Hepatic stellate cell (primary cell): ENCODE data around the gene STIM1.
"Not testable (repeated sequence)": the region's sequence is repeated elsewhere in the genome, so short reads cannot be mapped to it uniquely, and the experiment has no call there.

Source experiments
- DNase-seq: peaks from one replicate; pipeline ENCODE4 v3.0.0; 2011; ENCODE audit warnings: low spot score

STIM1 gene

DNA sequence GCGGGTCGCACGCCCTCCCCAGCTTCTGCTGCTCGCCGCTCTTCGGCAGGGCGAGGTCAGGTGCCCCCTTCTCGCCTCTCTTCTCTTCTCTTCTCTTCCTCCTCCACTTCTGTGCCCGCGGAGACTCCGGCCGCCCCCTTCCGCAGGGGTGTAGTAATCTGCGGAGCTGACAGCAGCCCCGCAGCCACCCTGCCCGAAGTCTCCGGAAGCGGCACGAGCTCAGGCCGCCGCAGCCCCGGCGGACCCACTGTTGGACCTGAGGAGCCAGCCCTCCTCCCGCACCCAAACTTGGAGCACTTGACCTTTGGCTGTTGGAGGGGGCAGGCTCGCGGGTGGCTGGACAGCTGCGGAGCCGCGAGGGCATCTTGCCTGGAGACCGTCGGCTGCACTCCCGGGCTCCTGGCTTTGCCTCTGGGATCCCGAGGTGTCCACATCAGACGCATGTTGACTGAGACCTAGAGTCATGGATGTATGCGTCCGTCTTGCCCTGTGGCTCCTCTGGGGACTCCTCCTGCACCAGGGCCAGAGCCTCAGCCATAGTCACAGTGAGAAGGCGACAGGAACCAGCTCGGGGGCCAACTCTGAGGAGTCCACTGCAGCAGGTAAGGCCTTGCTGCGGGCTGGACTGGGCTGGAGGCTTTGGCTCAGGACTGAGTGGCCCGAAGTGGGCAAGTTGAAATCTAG is 486 bp downstream of the STIM1 start:
- peak; percentile 44 for DNase-seq

DNA sequence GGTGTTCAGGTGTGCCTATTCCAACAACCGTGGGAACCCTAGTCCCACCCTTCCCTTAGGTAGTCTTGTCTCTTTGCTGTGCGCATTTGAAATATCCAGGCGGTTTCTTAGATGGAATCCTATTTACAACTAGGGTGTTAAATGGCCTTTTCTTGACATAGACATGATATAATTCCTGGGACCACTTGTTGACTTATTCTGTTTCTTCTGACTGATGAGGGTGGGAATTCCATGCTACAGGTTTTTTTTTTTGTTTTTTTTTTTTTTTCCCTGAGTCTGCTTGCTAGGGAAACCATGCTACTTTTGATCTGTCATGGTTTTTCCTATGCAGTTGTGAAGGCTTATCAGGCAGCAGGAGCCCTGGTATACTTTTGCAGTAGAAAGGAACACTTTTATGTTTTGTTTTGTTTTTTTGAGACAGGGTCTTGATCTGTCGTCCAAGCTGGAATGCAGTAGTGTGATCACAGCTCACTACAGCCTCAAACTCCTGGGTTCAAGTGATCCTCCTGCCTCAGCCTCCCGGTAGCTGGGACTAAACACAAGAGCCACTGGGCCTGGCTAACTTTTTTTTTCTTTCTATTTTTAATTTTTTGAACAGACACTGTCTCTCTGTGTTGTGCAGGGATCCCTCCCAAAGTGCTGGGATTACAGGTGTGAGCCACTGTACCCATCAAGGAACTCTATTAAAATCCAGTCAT is 1.5 kb downstream of the STIM1 start:
- DNase-seq, result no peak

DNA sequence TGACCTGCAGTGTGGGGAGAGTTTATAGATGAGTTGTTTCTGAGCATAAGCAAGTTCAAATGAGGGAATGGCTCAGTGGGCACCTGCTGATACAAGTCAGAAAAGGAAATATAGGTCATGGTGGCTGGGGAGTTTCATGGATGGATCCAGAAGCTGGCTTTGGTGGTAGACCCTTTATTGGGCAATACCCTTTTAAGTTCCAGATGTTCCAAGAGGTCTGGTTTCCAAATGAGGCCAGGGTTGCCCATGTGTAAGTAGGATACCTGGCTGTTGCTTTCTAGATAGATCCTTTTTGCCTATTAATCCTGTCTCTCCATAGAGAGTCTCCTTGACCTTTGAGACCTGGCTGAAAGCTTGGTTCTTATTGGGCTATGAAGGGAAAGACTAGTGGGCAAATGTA is 2.2 kb downstream of the STIM1 start:
- no peak for DNase-seq

DNA sequence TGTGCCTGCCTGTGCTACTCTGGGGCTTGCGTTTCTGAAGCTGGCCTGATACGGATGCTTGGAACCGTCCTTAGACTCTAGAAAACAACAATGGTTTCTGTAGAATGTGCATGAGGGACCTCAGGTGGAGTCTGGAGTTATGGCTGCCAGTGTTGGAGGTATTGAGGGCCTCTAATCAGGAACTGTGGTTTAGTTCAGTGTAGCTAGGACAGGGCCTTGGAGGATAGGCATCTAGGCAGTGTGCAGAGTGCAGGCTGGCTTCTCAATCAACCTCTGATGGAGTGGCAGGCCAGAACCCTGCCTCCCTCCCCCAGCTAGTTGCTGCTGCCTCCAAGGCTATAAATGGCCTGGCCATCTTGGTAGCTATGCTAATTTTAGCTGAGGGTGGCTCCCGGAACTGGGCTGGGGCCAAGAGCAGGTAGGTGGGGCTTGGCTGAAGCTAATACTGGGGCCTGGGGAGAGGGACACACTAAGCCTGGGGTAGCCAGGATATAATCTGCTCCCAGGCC is 4.0 kb downstream of the STIM1 start:
- DNase-seq, result no peak

DNA sequence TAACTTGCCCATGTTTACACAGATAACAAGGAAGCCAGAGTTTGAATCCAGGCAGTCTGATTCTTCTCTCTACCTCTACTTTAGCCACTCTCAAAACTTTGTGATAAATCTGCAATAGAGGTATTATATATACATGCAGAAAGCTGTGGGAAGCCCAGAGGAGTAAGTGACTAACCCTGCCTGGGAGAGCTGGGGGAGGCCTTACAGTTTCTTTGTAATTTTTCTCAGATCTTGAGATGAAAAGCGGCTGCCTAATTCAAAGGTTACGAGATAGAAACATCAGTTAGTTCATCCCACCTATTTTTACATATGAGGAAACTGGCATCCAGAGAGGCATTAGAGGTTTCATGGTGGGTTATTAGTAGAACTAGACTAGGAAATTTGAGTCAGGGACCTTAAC is 4.9 kb downstream of the STIM1 start:
- DNase-seq, result no peak

DNA sequence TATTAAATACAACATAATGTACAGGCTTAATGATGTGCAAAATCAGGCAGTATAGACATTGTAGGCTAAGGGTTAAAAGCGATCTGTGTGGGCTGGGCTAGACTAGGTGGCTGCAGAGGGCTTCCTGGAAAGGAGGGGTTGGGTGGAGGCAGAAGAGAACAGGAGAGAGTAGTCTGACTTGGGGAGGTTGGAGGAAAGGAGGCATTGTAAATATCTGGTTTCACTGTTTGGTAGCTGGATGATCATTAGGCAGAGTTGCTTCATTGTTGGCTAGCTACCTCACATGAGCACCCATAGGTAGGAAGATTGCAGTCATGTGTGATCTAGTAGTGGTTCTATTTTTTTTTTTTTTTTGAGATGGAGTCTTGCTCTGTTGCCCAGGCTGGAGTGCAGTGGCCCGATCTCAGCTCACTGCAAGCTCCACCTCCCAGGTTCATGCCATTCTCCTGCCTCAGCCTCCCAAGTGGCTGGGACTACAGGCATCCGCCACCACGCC is 5.5 kb downstream of the STIM1 start:
- DNase-seq, result not testable (repeated sequence)

DNA sequence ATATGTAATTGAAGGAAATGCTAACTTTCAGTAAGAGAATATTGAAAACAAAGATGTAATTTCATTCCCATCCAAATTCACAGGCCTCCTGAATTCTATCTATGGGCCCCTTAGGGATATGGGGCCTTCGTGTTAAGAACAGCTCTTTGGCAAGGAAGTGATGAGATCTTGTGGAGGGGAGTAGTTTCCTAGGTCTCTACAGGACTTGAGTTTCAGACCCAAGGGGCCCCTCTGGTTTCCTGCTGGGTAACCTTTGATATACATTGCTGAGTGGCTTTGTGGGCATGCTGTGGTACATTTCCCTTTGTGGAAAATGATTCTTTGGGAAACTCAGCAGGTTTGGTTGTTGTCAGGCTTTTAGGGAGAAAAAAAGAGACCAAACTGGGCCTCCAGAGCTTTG is 6.2 kb downstream of the STIM1 start:
- DNase-seq, result no peak

DNA sequence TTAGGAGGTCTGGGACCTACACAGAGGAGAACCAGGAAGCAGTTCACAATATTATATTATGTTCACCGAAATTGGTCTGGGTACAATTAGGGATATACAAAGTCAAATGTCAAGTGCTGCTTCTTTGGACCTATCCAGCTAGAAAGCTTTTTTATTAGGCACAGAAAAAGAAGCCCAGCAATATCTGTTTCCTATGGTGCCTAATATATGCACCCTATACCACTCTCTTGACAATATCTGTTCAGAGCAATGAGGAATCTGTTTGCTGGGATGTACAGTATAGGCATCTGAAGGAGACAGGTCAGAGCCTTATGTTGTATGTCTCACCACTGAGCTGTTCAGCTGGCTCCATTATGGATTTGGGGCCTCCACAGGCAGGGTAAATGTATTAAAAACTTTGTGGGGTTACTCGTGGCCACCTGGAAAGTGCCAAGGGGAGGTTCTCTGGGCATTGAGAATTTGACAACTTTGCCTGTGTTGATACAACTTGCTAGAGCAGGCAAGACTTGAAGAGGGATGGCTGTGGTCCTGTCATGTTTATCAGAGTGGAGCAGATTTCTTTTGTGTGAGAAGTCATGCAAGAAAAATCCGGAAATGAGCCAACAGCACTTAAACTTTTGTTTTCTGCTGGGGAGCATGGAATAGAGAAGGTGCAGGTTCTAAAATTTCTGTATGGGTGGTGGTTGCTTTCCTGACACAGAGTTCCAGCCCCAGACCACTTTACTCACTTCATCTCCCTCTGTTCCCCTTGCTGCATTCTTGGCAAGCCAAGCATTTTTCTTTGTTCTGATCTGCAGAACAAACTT is 10.1 kb downstream of the STIM1 start:
- peak; percentile 35 for DNase-seq

DNA sequence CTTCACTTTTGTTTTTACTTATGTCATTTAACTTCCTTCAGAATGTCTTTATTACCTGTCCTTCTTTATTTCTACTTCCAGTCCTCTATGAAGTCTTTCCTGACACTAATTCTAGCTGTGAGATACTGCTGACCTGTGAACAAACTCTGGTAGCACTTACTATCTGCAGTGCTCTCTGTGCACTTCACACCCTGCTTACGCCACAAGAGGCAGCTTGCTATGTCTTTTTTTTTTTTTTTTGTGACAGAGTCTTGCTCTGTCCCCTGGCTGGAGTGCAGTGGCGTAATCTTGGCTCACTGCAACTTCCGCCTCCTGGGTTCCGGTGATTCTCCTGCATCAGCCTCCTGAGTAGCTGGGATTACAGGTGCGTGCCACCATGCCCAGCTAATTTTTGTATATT is 10.7 kb downstream of the STIM1 start:
- no peak for DNase-seq

DNA sequence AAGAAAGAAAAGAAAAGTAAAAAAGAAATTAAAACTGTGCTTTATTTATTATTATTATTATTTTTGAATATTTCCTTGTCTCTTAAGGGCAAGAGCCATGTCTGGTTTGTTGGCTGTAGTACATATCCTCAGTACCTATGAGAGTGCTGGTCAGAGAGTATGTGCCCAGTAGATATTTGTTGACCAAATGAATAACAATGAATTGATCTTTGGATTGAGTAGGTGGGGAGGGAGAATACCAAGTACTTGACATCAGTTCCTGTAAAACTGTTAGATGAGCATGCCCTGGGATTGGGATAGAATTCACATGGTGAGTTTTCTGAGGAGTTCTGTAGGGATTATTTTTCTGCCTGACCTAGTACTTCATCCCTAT is 11.4 kb downstream of the STIM1 start:
- DNase-seq, result no peak

DNA sequence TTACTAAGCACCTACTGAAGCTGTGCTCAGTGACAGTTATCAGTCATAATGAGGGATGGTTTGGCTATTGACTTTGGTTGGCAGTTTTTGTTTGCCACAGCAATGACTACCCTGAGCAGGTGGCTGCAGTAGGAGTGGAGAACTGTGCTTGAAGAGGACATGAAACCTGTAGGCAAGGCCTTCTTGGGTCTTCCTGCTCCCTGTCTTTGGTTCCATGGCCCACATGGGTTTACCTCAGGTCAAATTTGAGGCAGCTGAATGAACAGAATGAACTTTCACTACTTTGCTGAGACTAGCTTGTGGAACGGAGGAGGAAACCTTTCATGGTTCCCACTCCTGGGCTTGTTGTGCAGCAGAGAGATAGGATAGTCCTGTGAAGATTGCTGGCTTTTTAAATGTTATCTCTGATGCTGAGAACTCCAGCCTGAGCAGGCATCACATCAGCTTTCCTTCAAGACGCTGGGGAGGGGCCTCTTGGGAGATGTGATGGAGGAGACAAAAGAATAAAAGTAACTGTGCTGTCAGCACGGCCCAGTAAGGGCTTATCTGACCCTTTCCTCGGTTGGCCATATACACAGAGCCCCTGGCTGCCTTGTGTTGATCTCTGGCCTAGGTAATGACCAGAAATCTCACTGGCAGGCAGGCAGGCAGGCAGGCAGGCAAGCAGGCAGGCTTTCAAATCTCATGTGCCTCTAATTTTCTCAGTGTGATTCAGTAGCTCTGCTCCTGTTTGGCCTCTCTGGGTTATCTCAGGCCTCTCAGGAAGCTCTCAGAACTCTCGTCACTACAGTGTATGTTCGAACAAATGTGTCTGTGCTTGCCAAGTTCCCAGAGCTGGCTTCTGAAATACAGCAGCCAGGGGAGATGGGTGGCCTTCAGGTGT is 12.0 kb downstream of the STIM1 start:
- no peak for DNase-seq

DNA sequence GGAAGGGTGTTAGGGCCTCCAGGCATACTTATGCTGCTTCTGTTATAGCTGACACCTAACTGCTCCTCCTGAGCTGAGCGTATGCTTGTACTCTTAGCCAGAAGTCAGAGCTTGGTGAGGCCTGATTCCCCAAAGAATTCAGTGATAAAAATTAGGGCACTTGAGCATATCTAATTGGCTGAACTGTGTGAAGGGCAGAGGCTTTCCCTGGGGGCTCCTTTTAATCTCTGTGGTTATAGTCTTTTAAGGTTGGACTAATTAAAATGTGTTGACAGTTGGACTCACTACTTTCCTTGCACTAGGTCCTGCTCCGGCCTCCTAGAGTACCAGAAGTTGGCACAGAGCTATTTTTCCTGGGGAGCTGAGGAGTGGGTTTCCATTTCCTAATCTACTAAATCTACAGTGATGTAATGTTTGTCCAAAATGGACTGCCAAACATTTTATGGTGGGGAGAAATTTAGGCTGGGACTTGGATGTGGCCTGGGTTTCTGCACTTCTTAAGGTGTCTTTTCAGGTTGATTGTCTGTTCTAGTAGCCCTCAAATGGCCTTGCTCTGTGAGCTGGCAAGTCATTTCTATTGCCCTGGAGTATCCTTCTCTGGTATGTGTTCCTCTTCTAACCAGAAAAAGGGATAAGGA is 18.4 kb downstream of the STIM1 start:
- no peak for DNase-seq

DNA sequence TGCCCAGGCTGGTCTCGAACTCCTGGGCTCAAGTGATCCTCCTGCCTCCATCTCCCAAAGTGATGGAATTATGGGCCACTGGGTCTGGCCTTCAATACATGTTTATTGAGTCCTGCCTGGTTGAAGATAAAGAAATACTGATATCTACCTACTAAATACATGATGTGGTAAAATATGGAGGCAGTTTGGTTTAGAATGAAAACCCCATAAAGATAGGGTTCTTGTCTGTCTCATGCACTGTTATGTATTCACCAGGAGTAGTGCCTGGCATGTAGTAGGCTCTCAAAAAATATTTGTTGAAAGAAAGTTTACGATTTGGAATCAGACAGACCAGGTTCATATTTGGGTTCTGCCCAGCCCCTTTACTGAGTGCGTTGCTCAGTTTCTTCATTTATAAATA is 21.1 kb downstream of the STIM1 start:
- DNase-seq, result no peak

DNA sequence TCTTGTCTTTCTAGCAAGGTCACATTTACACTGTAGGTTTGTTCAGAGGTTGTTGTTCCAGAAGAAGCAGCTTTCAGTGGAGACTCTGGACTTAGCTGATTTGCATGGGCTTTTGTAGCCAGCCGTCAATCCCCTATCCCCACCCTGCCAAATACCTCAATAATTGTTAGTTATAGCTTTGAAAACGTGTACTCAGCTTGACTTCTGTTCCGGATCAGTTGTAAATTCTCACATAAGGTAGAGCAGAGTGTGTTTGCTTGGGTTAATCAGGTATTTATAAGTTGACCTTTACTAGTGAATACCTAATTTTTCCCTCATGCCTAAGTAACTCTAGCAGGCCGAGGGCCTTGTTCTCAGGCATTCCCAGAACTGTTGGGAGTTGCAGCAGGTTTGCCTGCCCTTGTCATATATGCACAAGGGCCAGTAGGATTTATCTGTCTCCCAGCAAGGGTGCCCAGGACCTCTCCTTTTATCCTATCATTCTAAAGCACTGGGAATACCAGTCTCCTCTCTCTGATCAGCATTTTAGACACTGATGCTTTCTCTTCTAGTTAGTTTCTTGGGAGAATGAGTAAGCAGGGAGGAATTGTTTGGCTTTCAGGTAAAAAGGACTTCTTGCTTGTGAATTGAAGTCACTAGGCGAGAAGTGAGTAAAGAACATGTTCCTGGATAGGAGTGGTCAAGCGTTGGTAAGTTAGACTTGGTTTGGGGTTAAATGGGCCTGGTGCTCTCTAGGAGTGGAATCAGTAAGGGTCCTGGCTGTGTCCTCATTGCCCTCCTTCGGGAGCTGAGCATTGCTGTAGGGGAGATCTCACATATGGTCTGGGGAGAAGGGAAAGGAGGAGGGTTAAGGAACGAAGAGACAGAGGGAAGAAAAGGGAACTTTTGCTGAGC is 22.1 kb downstream of the STIM1 start:
- DNase-seq, result no peak

DNA sequence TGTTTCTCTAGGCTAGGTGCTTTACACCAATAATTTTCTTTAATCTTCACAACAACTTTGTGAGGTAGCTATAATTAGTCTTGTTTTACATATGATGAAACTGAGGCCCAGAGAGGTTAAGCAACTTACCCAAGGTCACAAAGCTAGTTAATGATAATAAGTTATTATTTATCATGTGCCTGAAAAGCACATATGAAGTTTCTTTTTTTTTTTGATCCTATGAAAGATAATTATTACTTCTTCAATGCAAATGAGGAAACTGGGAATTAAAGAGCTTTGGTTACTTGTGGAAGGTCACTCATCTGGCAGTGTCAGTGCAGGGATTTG is 22.8 kb downstream of the STIM1 start:
- DNase-seq, result no peak

DNA sequence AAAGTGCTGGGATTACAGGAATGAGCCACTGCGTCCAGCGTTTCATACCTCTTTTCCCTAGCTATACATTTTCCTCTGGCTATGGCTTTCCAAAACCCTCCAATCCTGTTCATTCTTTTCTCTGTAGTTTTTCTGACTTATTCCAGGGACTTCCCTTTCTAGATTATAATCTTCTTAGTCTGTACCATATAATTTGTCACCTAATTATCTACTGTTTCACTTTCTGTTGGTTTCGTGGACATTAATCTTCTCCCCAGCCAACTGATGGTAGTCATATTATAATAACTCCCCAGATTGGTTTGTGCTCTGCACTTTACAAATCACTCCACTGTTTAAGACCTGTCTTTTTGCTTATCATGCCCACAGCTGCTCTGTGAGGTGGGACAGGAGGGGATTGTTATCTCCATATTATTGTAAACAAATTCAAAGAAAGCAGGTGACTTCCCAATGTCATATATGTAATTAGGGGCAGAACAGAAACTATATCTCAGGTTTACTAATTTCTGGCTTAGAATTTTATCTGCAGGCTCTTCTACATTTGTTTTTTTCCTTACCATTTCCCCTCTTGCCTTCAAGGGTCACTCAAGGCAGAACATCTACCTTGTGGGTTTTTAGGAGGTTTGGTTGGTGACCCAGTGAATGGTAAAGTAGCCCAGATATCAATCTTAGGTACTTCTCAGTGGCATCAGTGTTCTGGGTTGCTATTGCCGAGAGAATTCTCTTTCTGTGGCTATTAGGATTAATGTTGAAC is 23.9 kb downstream of the STIM1 start:
- DNase-seq, result no peak

DNA sequence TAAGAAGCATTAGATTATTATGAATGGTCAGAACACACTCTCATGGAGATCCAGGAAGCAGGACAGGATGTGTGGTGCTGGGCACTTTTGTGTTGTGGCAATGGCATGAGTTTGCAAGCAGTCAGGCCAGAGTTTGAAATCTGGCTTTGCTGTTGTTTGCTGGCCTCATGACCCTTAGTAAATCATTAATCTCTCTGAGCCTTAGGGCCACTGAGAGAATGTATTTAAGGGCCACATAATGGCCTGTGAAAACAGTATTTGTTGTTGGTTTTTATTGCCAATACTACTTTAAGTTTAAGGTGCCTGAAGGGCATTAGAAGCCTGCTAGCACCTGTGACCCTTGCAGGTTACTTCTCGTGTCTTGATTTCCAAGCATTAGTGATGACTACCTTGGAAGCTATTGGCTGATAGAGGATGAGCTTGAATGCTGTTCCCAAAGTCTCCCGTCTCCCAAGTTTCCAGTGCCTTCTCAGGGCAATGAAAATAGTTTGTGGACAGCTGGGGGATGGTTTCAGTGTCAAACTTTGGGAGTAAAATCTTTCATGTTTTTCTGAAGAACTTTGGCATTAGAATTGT is 24.6 kb downstream of the STIM1 start:
- DNase-seq, result no peak

DNA sequence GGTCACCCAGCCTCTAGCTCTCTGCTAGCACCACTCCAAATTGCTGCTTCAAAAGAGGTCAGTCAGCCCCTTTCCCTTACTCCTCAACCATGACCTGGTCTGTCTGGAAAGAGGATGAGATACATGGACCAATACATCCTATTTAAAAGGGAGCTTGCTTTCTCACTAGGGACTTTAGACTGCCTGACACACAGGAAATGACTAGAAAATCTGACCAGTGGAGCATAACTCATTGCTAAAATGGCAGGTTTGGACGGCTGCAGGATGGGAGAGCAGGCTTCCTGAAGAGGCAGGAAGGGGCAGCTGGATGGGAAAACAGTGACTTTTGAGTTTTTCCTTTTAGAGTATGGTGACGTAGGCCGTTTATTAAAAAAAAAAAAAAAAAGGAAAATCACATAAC is 25.3 kb downstream of the STIM1 start:
- no peak for DNase-seq

DNA sequence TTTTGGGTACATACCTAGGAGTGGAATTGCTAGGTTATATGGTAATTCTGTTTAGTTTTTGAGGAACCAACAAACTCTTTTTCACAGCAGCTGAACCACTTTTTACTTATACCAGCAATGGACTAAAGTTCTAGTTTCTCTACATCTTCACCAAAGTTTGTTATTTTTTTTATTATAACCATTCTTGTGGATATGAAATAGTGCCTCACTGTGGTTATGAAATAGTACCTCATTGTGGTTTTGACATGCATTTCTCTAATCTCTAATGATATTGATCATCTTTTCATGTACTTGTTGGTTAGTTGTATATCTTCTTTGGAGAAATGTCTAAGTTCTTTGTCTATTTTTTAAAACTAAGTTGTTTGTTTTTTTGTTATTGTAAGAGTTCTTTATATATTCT is 27.2 kb downstream of the STIM1 start:
- DNase-seq, result no peak
